Esophagus squamous epithelium (tissue), 4 donors: Measurements from ENCODE around the gene TSC1.

ENCODE experiments used
- POLR2A ChIP-seq, 4 donors: fragments of 450-650 bp; IDR thresholded peaks; one replicate each; pipeline ENCODE4 v1.6.1; 2017; ENCODE audit warnings: antibody characterized with exemption in 4 of 4, mild to moderate bottlenecking in 4 of 4, moderate library complexity in 3 of 4
- TF ChIP-seq, protein P1 (sequence below), 6 experiments: fragments of 450-650 bp in 4 of 6; fragments of 200-600 bp in 2 of 6; sonication (generic) in 2 of 6; IDR thresholded peaks; one replicate each; pipeline ENCODE4 v1.5.1; 2016 to 2019; ENCODE audit warnings: antibody characterized with exemption in 6 of 6, mild to moderate bottlenecking in 4 of 6, moderate library complexity in 4 of 6

- TF ChIP-seq, protein P1, sequence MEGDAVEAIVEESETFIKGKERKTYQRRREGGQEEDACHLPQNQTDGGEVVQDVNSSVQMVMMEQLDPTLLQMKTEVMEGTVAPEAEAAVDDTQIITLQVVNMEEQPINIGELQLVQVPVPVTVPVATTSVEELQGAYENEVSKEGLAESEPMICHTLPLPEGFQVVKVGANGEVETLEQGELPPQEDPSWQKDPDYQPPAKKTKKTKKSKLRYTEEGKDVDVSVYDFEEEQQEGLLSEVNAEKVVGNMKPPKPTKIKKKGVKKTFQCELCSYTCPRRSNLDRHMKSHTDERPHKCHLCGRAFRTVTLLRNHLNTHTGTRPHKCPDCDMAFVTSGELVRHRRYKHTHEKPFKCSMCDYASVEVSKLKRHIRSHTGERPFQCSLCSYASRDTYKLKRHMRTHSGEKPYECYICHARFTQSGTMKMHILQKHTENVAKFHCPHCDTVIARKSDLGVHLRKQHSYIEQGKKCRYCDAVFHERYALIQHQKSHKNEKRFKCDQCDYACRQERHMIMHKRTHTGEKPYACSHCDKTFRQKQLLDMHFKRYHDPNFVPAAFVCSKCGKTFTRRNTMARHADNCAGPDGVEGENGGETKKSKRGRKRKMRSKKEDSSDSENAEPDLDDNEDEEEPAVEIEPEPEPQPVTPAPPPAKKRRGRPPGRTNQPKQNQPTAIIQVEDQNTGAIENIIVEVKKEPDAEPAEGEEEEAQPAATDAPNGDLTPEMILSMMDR (IDR thresholded peaks at IDR 0.05): no peak
- no peak for TF ChIP-seq POLR2A (IDR thresholded peaks at IDR 0.05)
Observed at GRCh38 chr9:132975961-132976360, 31.5 kb upstream of the TSC1 start.
